WTC11 (cell line): ENCODE results near the gene SMOC2. TPM values are rescaled to one million over a fixed set of nuclear protein-coding genes. Genes with fewer than 3 reads are reported as not detected.

Source experiments
- ATAC-seq: fragments of 200-7000 bp; cut with Tn5 transposase; 2 replicates; pipeline ENCODE4 v1.10.0; 2021; ENCODE audit warnings: mild to moderate bottlenecking, moderate library complexity
- CTCF ChIA-PET: fragments of 300-600 bp; sonication (Branson Sonifier 250); formaldehyde crosslinking; loops from one replicate; lab custom pipeline; 2021; ENCODE audit warnings: antibody characterized with exemption; lab: Charles Lee
- POLR2A ChIA-PET: fragments of 350-600 bp; sonication (Branson Sonifier 250); formaldehyde crosslinking; loops from one replicate; lab custom pipeline; 2021; ENCODE audit warnings: antibody characterized with exemption; lab: Charles Lee
- DNase-seq: peaks from one replicate; pipeline ENCODE4 v3.0.0; 2021; ENCODE audit warnings: low spot score
- H3K27ac Mint-ChIP-seq: 2 replicates; pipeline ENCODE4 v1.8.0; 2021; ENCODE audit warnings: mixed read lengths
- H3K27me3 Mint-ChIP-seq: 2 replicates; pipeline ENCODE4 v1.8.0; 2021; ENCODE audit warnings: low read depth, mild to moderate bottlenecking, moderate library complexity, mixed read lengths
- H3K36me3 Mint-ChIP-seq: 2 replicates; pipeline ENCODE4 v1.8.0; 2021; ENCODE audit warnings: mixed read lengths
- H3K4me1 Mint-ChIP-seq: 2 replicates; pipeline ENCODE4 v1.8.0; 2022; ENCODE audit warnings: mixed read lengths
- H3K4me3 Mint-ChIP-seq: 2 replicates; pipeline ENCODE4 v1.8.0; 2021; ENCODE audit warnings: mild to moderate bottlenecking, moderate library complexity, mixed read lengths
- H3K9me3 Mint-ChIP-seq: 2 replicates; pipeline ENCODE4 v1.8.0; 2021; ENCODE audit warnings: mixed read lengths
- CREM ChIP-seq: sonication (generic); formaldehyde crosslinking; IDR thresholded peaks from 2 replicates; pipeline ENCODE4 v1.8.1; 2022; ENCODE audit warnings: mild to moderate bottlenecking, missing genetic modification reagents, moderate library complexity
- IRF1 ChIP-seq: sonication (generic); formaldehyde crosslinking; IDR thresholded peaks from 2 replicates; pipeline ENCODE4 v1.8.0; 2023; ENCODE audit warnings: missing genetic modification reagents
- JUN ChIP-seq: sonication (generic); formaldehyde crosslinking; IDR thresholded peaks from 2 replicates; pipeline ENCODE4 v1.8.0; 2023; ENCODE audit warnings: mild to moderate bottlenecking, missing genetic modification reagents
- KAT7 ChIP-seq: sonication (generic); formaldehyde crosslinking; IDR thresholded peaks from 2 replicates; pipeline ENCODE4 v1.8.1; 2023; ENCODE audit warnings: missing genetic modification reagents, mild to moderate bottlenecking, borderline replicate concordance
- NR1H2 ChIP-seq: sonication (generic); formaldehyde crosslinking; IDR thresholded peaks from 2 replicates; pipeline ENCODE4 v1.9.0; 2021; ENCODE audit warnings: mild to moderate bottlenecking, moderate library complexity, missing genetic modification reagents
- OVOL2 ChIP-seq: fragments of 250-450 bp; sonication (Bioruptor Pico); IDR thresholded peaks from 2 replicates; pipeline ENCODE4 v1.9.0; 2021; ENCODE audit warnings: mild to moderate bottlenecking, borderline replicate concordance
- PRRX2 ChIP-seq: fragments of 250-450 bp; sonication (Bioruptor Pico); IDR thresholded peaks from 2 replicates; pipeline ENCODE4 v1.8.0; 2021; ENCODE audit warnings: mild to moderate bottlenecking
- RORB ChIP-seq: fragments of 250-450 bp; sonication (Bioruptor Pico); IDR thresholded peaks from 2 replicates; pipeline ENCODE4 v1.9.0; 2021; ENCODE audit warnings: mild to moderate bottlenecking
- STAT6 ChIP-seq: sonication (generic); formaldehyde crosslinking; conservative IDR thresholded peaks from 2 replicates; pipeline ENCODE4 v1.8.1; 2023; ENCODE audit warnings: mild to moderate bottlenecking, low read depth, missing genetic modification reagents, moderate library complexity
- TP53 ChIP-seq: sonication (generic); formaldehyde crosslinking; IDR thresholded peaks from 2 replicates; pipeline ENCODE4 v1.8.1; 2023; ENCODE audit warnings: mild to moderate bottlenecking, missing genetic modification reagents
- ZNF671 ChIP-seq: fragments of 250-450 bp; sonication (Bioruptor Pico); IDR thresholded peaks from 2 replicates; pipeline ENCODE4 v1.8.0; 2021; ENCODE audit warnings: mild to moderate bottlenecking
- total RNA-seq: library from RNA; stranded (reverse); gene quantifications from 3 replicates; pipeline ENCODE4 v1.2.3, GENCODE V29; 2021
- TF ChIP-seq, protein P1 (sequence below): sonication (generic); formaldehyde crosslinking; IDR thresholded peaks from 2 replicates; pipeline ENCODE4 v1.8.0; 2022; ENCODE audit warnings: mild to moderate bottlenecking, missing genetic modification reagents
- TF ChIP-seq, protein P2 (sequence below): sonication (generic); formaldehyde crosslinking; IDR thresholded peaks from 2 replicates; pipeline ENCODE4 v1.8.1; 2022; ENCODE audit warnings: mild to moderate bottlenecking, missing genetic modification reagents, moderate library complexity, borderline replicate concordance
- TF ChIP-seq, protein P3 (sequence below): sonication (generic); formaldehyde crosslinking; conservative IDR thresholded peaks from 2 replicates; pipeline ENCODE4 v1.8.1; 2022; ENCODE audit warnings: mild to moderate bottlenecking, missing genetic modification reagents
- TF ChIP-seq, protein P4 (sequence below): sonication (generic); formaldehyde crosslinking; IDR thresholded peaks from 2 replicates; pipeline ENCODE4 v1.8.1; 2022; ENCODE audit warnings: mild to moderate bottlenecking, moderate library complexity, missing genetic modification reagents
- TF ChIP-seq, protein P5 (sequence below): fragments of 200-600 bp; IDR thresholded peaks from 2 replicates; pipeline ENCODE4 v1.8.0; 2022; ENCODE audit warnings: antibody characterized with exemption

Gene SMOC2
- total RNA-seq, 1 experiment from 2014 or later, result 3.9 TPM

DNA sequence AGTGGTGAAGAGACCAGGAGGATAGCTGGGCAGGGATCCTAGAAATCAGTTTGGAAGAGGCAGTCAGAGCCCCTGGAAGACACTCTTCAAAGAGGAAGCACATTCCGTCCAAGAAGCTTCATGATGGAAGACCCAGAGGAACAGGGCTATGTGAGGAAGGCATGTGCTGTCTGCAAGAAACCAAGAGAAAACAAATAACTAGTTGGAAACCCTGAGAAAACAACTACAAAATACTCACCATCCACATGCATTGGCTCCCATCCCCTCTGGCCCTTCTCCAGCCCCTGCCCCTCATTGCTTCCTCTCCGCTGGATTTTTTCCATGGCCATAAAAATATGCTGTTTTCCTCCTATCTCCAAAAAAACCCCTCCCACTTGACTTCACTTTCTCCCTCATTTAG is 40.9 kb upstream of the SMOC2 start:
- peaks cover 34% of the 10 kb centered on the region for H3K9me3 Mint-ChIP-seq
- POLR2A ChIA-PET, result no interaction called here
- no peak for ATAC-seq
- no peaks in the 10 kb centered on the region for H3K4me1 Mint-ChIP-seq
- peaks cover 7% of the 10 kb centered on the region for H3K36me3 Mint-ChIP-seq
- no peak overlapping the region for H3K4me3 Mint-ChIP-seq
- TF ChIP-seq CREM (CRISPR knock-in tag), result no peak
- TF ChIP-seq IRF1 (CRISPR knock-in tag), result no peak
- TF ChIP-seq JUN (CRISPR knock-in tag), result no peak
- no peak for TF ChIP-seq PRRX2 (CRISPR knock-in tag)
- no peak for TF ChIP-seq STAT6 (CRISPR knock-in tag)
- no peak for TF ChIP-seq ZNF671 (CRISPR knock-in tag)
- no peak for TF ChIP-seq OVOL2
- TF ChIP-seq, protein P1, sequence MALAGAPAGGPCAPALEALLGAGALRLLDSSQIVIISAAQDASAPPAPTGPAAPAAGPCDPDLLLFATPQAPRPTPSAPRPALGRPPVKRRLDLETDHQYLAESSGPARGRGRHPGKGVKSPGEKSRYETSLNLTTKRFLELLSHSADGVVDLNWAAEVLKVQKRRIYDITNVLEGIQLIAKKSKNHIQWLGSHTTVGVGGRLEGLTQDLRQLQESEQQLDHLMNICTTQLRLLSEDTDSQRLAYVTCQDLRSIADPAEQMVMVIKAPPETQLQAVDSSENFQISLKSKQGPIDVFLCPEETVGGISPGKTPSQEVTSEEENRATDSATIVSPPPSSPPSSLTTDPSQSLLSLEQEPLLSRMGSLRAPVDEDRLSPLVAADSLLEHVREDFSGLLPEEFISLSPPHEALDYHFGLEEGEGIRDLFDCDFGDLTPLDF (CRISPR knock-in tag), result no peak
- TF ChIP-seq, protein P2, sequence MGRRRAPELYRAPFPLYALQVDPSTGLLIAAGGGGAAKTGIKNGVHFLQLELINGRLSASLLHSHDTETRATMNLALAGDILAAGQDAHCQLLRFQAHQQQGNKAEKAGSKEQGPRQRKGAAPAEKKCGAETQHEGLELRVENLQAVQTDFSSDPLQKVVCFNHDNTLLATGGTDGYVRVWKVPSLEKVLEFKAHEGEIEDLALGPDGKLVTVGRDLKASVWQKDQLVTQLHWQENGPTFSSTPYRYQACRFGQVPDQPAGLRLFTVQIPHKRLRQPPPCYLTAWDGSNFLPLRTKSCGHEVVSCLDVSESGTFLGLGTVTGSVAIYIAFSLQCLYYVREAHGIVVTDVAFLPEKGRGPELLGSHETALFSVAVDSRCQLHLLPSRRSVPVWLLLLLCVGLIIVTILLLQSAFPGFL (CRISPR knock-in tag), result no peak
- TF ChIP-seq, protein P3, sequence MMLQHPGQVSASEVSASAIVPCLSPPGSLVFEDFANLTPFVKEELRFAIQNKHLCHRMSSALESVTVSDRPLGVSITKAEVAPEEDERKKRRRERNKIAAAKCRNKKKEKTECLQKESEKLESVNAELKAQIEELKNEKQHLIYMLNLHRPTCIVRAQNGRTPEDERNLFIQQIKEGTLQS (CRISPR knock-in tag), result no peak
- no peak for TF ChIP-seq KAT7
- TF ChIP-seq RORB (CRISPR knock-in tag), result no peak
- TF ChIP-seq, protein P4, sequence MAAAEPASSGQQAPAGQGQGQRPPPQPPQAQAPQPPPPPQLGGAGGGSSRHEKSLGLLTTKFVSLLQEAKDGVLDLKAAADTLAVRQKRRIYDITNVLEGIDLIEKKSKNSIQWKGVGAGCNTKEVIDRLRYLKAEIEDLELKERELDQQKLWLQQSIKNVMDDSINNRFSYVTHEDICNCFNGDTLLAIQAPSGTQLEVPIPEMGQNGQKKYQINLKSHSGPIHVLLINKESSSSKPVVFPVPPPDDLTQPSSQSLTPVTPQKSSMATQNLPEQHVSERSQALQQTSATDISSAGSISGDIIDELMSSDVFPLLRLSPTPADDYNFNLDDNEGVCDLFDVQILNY (CRISPR knock-in tag), result no peak
- TF ChIP-seq, protein P5, sequence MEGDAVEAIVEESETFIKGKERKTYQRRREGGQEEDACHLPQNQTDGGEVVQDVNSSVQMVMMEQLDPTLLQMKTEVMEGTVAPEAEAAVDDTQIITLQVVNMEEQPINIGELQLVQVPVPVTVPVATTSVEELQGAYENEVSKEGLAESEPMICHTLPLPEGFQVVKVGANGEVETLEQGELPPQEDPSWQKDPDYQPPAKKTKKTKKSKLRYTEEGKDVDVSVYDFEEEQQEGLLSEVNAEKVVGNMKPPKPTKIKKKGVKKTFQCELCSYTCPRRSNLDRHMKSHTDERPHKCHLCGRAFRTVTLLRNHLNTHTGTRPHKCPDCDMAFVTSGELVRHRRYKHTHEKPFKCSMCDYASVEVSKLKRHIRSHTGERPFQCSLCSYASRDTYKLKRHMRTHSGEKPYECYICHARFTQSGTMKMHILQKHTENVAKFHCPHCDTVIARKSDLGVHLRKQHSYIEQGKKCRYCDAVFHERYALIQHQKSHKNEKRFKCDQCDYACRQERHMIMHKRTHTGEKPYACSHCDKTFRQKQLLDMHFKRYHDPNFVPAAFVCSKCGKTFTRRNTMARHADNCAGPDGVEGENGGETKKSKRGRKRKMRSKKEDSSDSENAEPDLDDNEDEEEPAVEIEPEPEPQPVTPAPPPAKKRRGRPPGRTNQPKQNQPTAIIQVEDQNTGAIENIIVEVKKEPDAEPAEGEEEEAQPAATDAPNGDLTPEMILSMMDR, result no peak
- DNase-seq, result no peak
- H3K27ac Mint-ChIP-seq, result no peak overlapping the region
- no peaks in the 10 kb centered on the region for H3K27me3 Mint-ChIP-seq
- CTCF ChIA-PET, result no interaction called here

- peaks cover 7% of the 10 kb centered on the region for H3K36me3 Mint-ChIP-seq
- TF ChIP-seq TP53 (no peak), NR1H2 (CRISPR knock-in tag) (no peak)
- DNase-seq (no peak), ATAC-seq (no peak)
- ChIA-PET POLR2A (no interaction called here), CTCF (no interaction called here)
- no peak overlapping the region for H3K4me3 Mint-ChIP-seq
- peaks cover 33% of the 10 kb centered on the region for H3K9me3 Mint-ChIP-seq
- H3K27me3 Mint-ChIP-seq, result no peaks in the 10 kb centered on the region
- H3K27ac Mint-ChIP-seq, result no peak overlapping the region
- no peaks in the 10 kb centered on the region for H3K4me1 Mint-ChIP-seq
Measured at GRCh38 chr6:168403370-168404005, 37.5 kb upstream of the SMOC2 start.
